Endothelial cell (in vitro differentiated cells): Measurements from ENCODE around the gene RASA3. TPM values are rescaled to one million over a fixed set of nuclear protein-coding genes. Genes with fewer than 3 reads are reported as not detected.

Source experiments
- DNase-seq: peaks from one replicate; pipeline ENCODE4 v3.0.0; 2021; ENCODE audit warnings: low spot score
- H3K27ac Mint-ChIP-seq: one replicate; pipeline ENCODE4 v1.8.0; 2021; ENCODE audit warnings: mixed read lengths, inconsistent platforms; ENCODE audit not compliant: unreplicated experiment
- H3K27me3 Mint-ChIP-seq: one replicate; pipeline ENCODE4 v1.8.0; 2021; ENCODE audit warnings: mild to moderate bottlenecking, moderate library complexity, mixed read lengths, inconsistent platforms; ENCODE audit not compliant: unreplicated experiment
- H3K36me3 Mint-ChIP-seq: one replicate; pipeline ENCODE4 v1.8.0; 2021; ENCODE audit warnings: mild to moderate bottlenecking, low read depth, mixed read lengths, inconsistent platforms; ENCODE audit not compliant: unreplicated experiment
- H3K4me1 Mint-ChIP-seq: one replicate; pipeline ENCODE4 v1.8.0; 2021; ENCODE audit warnings: mild to moderate bottlenecking, mixed read lengths, inconsistent platforms; ENCODE audit not compliant: unreplicated experiment
- H3K4me3 Mint-ChIP-seq: one replicate; pipeline ENCODE4 v1.8.0; 2021; ENCODE audit warnings: mild to moderate bottlenecking, mixed read lengths, inconsistent platforms; ENCODE audit not compliant: unreplicated experiment
- H3K9me3 Mint-ChIP-seq: one replicate; pipeline ENCODE4 v1.8.0; 2021; ENCODE audit warnings: mixed read lengths, inconsistent platforms; ENCODE audit not compliant: unreplicated experiment
- CTCF ChIP-seq: fragments of 200-600 bp; sonication (generic); IDR thresholded peaks from one replicate; pipeline ENCODE4 v1.5.0; 2021; ENCODE audit warnings: antibody characterized with exemption; ENCODE audit not compliant: unreplicated experiment
- total RNA-seq: library from RNA; stranded (reverse); fragmentation: NEBNext Ultra II Directional; extraction: Animal tissue kit (Norgen Biotek cat#: 25700); gene quantifications from one replicate; pipeline ENCODE4 v1.2.1, GENCODE V29; 2021; ENCODE audit not compliant: unreplicated experiment

The RASA3 gene
- total RNA-seq, 1 donor from 2014 or later, result 34.0 TPM

- H3K4me1 Mint-ChIP-seq, result peaks cover 6% of the 10 kb centered on the region
- no peak overlapping the region for H3K4me3 Mint-ChIP-seq
- H3K36me3 Mint-ChIP-seq, result no peaks in the 10 kb centered on the region
- DNase-seq, result no peak
- no peaks in the 10 kb centered on the region for H3K9me3 Mint-ChIP-seq
- peaks cover 2% of the 10 kb centered on the region for H3K27me3 Mint-ChIP-seq
- H3K27ac Mint-ChIP-seq, result no peak overlapping the region
- no peak for TF ChIP-seq CTCF
These were observed 201.5 kb downstream of the RASA3 start for GRCh38 chr13:113930671-113931637.

GRCh38 chr13:113929628-113930615 lies 202.5 kb downstream of the RASA3 start:
- no peaks in the 10 kb centered on the region for H3K4me1 Mint-ChIP-seq
- peaks cover 4% of the 10 kb centered on the region for H3K27me3 Mint-ChIP-seq
- no peaks in the 10 kb centered on the region for H3K36me3 Mint-ChIP-seq
- DNase-seq, result no peak
- no peak overlapping the region for H3K4me3 Mint-ChIP-seq
- no peaks in the 10 kb centered on the region for H3K9me3 Mint-ChIP-seq
- no peak overlapping the region for H3K27ac Mint-ChIP-seq
- TF ChIP-seq CTCF, result no peak

DNA sequence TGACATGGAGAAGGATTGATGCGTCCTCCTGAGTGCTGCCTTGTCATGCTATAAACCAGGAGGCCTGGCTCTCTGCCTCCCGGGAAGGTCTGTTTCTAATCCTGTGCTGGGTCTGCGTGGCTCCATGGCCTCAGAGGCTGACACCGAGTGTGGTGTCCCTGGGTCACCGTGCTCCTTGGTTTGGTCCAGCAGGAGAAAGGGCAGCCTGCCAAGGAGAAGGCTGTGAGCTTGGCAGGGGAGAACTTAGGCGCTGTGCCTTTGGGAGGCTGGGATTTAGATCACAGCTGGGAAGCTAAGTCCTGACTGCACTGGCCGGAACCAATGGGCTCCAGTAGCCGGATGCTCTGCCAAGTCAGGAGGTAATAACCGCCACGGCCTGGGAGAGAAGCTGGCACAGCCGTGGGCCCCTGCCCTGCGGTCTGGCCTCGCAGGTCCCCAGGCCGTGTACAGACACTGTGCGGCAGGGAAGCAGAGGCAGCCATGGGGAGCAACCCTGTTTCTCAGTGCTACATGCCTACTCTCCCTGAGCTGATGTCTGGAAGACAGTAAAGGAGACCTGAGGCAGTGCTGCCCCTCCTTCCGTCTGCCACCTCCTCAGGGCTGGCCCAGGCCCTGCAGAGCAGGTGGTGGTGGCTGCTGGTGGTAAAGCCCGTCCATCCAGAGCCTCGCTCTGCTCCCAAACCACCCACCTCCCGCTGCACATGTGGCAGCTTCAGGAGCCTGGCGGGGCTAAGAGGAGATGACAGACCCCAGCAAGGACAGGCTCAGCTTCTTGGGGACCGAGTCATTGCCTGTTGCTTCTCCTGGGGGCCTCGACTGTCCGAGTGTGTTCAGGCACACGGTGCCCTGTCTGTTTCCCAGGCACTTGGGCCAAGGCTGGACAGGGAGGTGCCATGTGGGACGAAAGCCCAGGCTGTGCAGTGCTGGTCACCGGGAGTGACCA lies 203.5 kb downstream of the RASA3 start:
- Mint-ChIP-seq H3K27ac (no peak overlapping the region), H3K27me3 (peaks cover 2% of the 10 kb centered on the region), H3K36me3 (no peaks in the 10 kb centered on the region), H3K4me1 (no peaks in the 10 kb centered on the region), H3K4me3 (no peak overlapping the region), H3K9me3 (no peaks in the 10 kb centered on the region)
- TF ChIP-seq CTCF, result no peak
- DNase-seq, result no peak

Other genes with a start within 250 kb of the RASA3 start
- 1.5 TPM for gene C13orf46, start 158.5 kb downstream of the RASA3 start, total RNA-seq
- not detected for gene CFAP97D2, start 46.6 kb upstream of the RASA3 start, total RNA-seq
- 65.4 TPM for gene CDC16, start 102.3 kb upstream of the RASA3 start, total RNA-seq
- 61.6 TPM for gene UPF3A, start 149.0 kb upstream of the RASA3 start, total RNA-seq
- gene CHAMP1, start 181.9 kb upstream of the RASA3 start, total RNA-seq, result 21.6 TPM